ENCODE data around the gene PHF3.
"Not testable (repeated sequence)": the region's sequence is repeated elsewhere in the genome, so short reads cannot be mapped to it uniquely, and the experiment has no call there.

PHF3 gene

DNA sequence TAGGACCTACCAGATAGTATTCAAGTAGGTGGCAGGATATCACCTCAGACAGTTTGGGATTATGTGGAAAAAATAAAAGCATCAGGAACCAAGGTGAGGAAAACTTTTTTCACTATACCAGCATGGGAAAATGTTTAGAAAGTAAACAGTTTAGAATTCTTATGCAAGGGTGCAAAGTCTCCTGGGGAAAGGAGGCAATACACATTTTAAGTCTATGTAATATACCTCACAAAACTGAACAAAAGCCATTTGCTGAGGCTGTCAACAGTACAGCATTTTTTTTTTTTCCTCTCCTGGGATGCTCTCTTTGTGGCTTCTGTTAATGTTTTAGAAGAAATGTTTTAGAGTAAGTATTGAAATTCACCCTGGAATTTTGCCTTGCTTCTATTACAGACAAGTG is 73.5 kb downstream of the PHF3 start:
- DNase-seq (ENCODE audit: low spot score) = no peak

DNA sequence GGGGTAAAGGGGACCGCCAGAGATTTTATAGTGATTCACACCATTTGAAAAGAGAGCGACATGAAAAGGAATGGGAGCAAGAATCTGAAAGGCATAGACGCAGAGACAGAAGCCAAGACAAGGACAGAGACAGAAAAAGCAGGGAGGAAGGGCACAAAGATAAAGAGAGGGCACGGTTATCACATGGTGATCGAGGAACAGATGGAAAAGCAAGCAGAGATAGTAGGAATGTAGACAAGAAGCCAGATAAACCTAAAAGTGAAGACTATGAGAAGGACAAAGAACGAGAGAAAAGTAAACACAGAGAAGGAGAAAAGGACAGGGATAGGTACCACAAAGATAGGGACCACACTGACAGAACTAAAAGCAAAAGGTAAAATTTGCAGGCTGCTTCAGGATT is 77.7 kb downstream of the PHF3 start:
- no peak for DNase-seq (ENCODE audit: low spot score)

DNA sequence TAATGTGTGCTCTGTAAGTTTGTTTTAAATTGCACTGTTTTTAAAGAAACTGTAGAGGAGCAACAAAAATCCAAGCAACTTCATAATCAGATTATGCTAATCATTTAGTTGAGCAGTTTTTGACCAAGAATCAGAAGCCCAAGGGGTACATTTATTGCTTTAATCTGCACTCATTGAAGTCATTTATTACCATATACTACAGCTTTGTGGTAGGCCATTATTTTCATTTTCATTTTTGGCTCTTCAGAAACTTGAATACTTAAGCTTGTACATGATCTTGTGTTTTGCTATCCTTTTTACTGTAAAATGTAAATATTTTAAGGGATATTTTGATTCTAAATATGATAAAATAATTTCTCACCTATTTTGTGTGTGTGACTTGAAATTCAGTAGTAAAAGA is 78.5 kb downstream of the PHF3 start:
- DNase-seq (ENCODE audit: low spot score) = no peak

DNA sequence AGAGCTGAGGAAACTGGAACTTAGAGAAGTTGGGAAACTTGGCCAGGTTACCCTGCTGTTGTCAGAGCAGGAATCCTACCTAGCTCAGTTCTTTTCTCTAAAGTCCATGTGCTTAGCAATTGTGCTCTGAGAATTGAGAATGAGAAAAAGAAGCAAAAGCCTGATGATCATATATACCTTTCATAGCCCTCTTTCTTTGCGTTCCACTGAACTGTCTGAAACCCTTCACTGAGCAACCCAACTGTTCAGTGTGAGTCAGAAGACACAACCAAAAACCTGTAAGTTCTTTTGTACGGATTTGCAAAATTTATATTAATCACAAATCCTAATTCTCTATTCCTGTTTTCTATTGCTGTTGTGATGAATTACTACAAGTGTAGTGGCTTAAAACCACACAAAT is 80.6 kb downstream of the PHF3 start:
- no peak for DNase-seq (ENCODE audit: low spot score)

DNA sequence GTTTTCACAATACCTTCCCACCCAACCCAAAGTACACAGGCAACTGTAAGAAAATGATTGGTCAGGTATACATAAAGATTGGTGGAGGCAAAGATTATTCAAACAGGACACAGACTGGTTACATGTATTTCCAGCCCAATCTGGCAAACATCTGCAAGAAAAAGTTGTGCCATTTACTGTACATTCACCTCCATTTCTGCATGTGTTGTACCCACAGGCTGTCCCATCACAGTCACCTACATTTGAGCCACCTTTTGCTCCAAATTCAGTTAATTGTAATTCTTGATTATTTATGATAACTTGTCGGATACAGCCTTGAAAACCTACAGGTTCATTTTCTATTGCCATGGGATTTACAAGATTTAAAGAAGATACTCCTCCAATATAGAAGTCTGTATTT is 85.6 kb downstream of the PHF3 start:
- no peak for DNase-seq (ENCODE audit: low spot score)

DNA sequence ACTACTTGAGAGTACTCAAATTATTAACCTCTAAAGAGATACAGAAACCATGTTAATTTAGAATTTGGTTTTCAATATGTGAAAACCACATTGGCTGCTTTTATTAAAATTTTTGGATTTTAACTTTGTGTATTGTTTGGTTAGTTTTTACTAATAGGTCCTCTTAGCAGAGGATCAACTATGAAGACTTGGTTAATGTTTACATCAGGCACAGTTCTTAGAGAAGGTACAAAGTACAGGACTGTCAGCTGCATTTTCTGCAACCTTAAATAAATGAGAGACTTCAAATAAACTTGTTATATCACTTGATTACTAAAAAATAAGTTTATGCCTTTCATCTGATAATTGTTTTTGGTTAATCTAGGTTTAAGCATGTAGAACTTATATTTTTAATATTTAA is 89.1 kb downstream of the PHF3 start:
- DNase-seq (ENCODE audit: low spot score) = no peak

DNA sequence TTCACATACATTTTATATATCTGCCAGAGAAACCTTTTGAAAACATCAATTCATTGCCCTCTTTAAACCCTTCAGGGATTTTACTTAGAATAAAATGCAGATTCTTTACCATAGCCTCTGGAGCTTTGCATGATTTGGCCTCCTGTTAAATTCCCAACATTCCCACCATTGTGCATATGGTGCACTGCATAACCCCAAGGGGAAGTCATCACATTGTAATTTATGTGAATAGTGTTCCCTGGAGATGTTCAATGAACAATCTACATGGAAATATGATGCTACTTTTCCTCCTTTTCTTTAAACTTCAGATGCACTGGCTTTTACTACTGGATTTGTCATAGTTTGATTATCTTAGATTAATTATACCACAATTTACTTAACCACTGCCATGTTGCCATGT is 94.7 kb downstream of the PHF3 start:
- DNase-seq (ENCODE audit: low spot score) = no peak

DNA sequence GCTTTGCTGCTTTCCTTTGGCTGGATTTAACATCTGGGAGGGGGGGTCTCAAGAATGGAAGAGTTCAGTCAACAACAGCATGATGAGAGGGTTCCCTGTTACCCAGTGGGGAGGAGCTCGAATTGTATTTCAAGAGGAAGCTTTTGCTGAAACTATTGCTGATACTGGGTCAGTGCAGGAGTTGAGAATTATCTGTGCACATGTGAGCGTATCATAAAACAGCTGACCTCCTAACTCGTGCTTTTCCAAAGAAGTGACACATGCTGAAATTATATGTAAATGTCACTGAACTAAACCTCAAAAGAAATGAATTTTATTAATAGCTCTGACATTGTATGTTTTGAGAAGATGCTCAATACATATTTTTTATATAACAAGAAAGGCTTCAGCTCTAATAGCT is 96.3 kb downstream of the PHF3 start:
- no peak for DNase-seq (ENCODE audit: low spot score)

DNA sequence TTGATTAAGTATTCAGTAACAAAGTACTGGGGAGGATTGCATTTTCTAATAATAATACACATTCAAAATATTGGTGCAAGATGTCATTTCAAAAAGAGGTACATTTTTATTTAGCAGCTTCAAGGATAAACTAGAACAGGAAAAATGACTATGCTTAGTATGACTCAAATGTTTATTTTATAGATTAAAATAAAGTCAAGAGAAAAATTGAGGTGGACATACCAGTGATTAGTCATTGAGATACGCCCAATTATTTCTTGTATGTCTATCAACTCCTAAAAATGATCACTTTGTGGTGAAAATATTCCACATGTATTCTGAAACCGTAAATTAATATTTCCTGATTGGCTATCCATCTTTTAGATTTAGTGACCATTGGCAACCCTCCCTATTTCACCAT is 96.7 kb downstream of the PHF3 start:
- DNase-seq (ENCODE audit: low spot score) = no peak

DNA sequence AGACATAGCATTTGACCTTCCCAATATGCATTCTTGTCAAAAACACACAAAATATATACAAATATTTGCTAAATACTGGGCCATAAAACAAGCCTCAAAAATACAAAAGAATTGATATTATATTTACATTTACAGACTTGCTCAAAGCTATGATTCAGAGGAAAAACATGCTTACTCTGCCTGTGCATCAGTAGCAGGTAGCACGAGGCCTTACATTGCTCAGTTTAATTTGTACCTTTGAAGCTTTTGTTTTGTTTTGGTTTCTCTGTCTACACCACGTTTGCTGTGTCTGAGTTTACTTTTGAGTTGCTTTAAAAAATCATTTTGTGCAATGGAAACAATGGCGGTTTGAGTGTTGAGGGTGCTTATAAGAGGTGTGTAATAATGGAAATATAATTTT is 99.3 kb downstream of the PHF3 start:
- no peak for DNase-seq (ENCODE audit: low spot score)

DNA sequence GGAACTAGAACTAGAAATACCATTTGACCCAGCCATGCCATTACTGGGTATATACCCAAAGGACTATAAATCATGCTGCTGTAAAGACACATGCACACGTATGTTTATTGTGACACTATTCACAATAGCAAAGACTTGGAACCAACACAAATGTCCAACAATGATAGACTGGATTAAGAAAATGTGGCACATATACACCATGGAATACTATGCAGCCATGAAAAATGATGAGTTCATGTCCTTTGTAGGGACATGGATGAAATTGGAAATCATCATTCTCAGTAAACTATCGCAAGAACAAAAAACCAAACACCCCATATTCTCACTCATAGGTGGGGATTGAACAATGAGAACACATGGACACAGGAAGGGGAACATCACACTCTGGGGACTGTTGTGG is 102.6 kb downstream of the PHF3 start:
- DNase-seq (ENCODE audit: low spot score) = not testable (repeated sequence)

DNA sequence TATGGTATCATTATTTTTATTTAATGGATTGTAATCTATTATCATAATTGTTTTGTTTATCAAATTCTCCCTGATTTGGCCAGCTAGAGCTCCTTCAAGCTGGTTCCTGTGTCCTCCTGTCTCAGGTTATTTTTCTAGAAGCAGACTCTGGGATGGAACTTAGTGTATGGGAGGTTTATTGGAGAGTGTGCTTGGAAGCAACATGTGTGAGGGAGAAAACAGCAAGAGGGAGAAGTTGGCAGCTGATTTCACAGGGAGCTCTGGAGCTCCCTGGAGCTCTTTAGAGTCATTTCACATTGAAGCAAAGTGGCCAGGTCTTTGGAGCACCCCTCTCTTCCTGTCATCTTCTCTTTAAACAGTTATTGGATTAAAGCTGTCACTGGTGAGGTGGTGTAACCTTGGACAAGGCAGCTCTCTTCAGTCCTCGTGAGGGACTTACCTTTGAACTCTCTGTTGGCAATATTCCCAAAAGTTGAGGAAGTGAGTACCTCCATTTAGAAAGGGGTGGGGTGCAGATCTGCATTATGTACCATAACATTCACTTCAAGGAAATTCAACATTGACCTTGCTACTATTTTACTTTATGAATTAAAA is 103.6 kb downstream of the PHF3 start:
- no peak for DNase-seq (ENCODE audit: low spot score)

DNA sequence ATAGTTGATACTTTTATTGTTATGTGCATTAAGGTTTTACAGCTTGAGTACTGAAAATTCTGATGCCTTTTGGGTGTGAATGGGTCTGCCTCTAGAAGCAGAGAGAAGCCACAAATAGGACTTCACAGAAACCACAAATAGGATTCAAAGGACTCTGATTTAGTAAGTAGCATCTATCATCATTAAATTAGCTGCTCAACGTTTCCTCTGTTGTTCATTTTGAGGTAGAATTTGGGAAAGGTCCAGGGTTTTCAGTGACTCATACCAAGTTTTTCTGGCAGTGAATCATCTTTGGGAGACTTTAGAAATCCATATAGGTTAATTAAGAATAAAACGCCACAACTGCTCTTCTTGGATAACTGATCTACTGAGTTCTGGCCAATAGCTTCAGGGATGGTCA is 105.1 kb downstream of the PHF3 start:
- DNase-seq (ENCODE audit: low spot score) = no peak

DNA sequence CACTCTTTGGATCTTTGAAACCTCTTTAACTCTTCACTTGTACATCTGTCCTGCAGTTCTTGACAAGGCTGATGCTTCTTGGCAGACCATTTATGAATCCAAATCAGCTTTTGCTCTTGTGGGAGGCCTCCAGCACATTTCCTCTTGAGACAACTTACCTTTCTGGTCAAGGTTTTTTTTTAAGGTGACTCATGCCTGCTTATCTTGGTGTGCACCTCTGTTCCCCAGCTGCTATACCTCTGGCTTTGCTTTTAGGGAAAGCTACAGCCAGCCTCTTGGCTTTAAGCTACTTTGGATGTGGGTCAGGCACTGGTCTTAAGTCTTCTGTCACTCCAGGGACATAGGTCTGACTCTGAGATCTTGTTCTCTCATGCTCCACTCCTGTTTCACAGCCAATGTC is 106.5 kb downstream of the PHF3 start:
- DNase-seq (ENCODE audit: low spot score) = no peak

DNA sequence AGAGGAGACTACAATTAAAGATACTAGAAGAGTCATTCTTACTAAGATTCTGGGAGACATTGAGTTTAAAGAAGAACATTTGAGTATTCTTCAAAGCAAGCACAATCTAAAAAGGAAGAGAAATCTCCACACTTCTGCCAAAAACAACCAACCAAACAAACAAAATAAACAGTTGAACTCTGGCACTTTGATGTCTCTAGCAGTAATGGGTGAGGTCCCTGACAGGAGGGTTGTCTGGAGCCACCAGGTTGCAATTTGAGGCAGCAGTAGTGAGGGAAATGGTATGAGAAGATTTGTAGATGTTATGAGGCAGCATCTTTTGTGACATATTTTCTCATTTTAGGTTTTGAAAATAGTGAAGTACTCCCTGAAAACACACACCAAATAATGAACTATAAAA is 108.1 kb downstream of the PHF3 start:
- no peak for DNase-seq (ENCODE audit: low spot score)

DNA sequence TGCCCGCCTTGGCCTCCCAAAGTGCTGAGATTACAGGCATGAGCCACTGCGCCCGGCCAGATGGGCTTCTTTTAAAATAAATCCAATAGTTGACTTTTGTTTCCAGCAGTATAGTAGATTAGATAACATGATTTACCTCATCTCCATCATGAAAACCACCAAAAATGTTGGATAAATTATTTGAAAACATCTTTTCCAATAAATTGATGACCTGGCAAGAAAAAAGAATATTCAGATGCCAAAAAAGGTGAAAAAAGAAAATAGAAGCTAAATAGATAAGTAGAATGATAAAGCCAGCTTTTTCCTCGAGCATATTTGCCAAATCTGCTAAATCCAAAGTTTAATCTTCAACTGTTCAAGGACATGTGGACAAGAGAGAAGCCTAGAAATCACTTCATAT is 109.2 kb downstream of the PHF3 start:
- DNase-seq (ENCODE audit: low spot score) = no peak

DNA sequence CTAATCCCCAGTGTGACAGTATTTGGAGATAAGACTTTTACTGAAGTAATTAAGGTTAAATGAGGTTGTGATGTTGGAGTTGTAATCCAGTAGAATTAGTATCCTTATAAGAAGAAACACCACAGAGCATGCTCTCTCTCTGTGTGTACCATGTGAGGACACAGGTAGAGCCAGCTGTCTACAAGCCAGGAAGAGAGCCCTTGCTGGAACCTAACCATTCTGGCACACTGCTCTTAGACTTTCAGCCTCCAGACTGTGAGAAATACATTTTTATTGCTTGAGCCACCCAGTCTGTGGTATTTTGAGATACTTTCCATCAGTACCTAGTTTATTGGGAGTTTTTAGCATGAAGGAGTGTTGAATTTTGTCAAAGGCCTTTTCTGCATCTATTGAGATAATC is 110.2 kb downstream of the PHF3 start:
- no peak for DNase-seq (ENCODE audit: low spot score)

DNA sequence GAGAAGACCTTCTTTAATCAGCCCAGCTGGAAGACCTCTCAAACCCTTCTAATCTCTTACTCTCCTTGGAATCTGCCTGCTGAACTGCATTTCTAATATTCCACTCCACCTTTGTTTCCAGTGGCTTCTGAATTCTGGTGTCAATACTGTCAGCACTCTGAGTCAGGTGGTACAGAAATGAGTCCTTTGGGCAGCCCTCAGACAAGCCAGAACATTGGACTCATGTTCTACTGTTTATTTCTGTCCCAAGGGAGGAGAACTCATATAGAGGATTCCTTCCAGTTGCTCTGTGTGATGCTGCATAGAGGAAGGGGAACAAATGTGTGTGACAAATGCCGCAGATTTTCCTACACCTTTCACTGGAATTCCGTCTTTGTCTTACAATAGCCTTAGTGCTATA is 114.8 kb downstream of the PHF3 start:
- no peak for DNase-seq (ENCODE audit: low spot score)

DNA sequence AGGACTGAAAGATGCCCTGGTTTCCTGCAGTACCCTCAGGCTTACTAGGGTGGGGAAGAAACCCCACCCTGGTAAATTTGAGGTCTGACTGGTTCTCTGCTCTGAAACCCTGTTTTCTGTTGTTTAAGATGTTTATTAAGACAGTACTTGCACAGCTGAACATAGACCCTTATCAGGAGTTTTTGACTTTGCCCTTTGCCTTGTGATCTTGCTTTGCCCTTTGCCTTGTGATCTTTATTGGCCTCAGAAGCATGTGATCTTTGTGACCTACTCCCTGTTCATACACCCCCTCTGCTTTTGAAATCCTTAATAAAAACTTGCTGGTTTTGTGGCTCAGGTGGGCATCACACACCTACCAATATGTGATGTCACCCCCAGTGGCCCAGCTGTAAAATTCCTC is 121.7 kb downstream of the PHF3 start:
- DNase-seq (ENCODE audit: low spot score) = not testable (repeated sequence)

DNA sequence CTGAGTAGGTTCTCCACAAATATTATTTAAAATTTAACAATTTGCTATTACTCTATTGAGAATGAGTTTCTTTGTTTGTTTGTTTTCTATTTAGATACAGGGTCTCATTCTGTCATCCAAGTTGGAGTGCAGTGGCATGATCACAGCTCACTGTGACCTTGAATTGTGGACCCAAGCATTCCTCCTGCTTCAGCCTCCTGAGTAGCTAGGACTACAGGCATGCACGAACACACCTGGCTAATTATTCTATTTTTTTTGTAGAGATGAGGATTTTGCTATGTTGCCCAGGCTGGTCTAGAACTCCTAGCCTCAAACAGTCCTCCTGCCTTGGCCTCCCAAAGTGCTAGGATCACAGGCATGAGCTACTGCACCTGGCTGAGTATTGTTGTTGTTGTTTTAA is 122.2 kb downstream of the PHF3 start:
- no peak for DNase-seq (ENCODE audit: low spot score)

DNA sequence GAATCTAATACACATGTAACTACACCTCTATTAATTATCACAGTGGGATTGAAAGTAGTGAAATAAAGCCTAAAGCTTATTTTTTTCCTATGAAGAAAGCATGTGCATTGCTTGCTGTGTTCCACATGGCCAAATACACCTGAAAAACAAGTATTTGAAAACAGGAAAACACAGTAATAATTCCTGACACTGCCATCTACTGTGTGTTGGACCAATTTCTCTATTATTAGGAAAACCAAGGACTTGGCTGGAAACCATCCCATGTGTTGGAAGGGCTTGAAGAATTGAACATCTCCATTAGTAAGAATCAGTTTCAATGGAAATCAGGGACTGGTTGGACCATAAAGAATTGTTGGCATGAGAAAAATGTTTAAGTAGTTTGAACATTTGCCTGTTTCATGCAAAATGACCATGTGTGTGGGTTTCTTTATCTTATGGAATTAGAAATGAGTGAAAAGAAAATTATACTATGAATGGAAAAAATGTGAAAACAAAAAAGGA is 124.1 kb downstream of the PHF3 start:
- DNase-seq (ENCODE audit: low spot score) = no peak

DNA sequence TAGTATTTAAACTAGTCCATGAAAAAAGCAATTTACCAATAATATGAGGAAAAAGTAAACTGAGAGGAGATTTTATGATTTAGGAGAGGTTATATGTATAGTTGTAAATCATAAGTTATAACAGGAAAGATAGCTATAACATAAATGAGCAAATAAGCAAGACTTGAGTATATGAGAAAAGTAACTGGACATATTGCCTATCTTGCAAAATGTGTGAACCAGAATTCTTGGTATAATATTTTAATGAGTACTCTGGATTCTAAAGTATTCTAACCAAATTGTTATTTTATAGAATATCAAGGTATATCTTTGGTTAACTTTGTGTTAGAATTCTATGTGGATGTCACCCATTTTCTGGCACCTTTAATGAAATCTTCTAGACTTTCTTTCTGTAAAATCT is 124.6 kb downstream of the PHF3 start:
- no peak for DNase-seq (ENCODE audit: low spot score)

DNA sequence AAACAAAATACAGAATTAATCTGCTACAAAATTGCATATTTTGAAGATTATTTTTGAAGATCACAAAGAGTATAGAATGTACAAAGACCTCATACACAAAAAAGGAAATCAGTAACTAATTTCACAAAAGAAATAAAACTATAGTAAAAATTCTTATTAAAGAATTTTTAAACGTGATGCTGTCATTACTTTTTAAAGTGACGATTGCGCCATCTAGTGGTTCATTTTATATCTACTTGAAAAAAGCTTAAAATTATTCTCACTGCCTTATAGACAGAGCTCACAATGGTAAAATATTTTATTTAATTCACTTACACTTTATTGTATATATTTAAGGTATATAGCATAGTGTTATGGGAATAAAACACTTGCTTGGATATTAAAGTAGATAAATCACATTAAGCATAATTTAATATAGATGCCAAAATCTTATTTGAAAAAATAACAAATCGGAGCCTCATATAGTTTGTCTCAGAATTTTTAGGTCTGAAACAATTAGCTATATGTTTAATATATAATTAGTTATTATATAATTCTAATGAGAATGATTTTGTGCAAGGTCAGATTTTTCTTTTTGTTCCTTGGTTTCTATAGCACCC is 128.8 kb downstream of the PHF3 start:
- DNase-seq (ENCODE audit: low spot score) = no peak

All from germinal center (tissue), 1 donor.